Adipose tissue (tissue), 3 donors: ENCODE results near the gene UIMC1. TPM values are rescaled to one million over a fixed set of nuclear protein-coding genes. Genes with fewer than 3 reads are reported as not detected.

Source experiments
- H3K27ac ChIP-seq: one replicate; pipeline ENCODE4 v1.5.1; 2013; ENCODE audit warnings: low read depth, low read length
- WGBS, 3 donors: extraction: QIAGEN DNeasy Blood & Tissue Kit; methylation state at CpG; one replicate each; pipeline ENCODE4 v1.1.7; 2013; 5-methylcytosine and 5-hydroxymethylcytosine counted together
- polyA plus RNA-seq, 3 donors: library from polyadenylated mRNA; stranded (reverse); fragments of 200-250 nt; gene quantifications; one replicate each; pipeline ENCODE4 v1.2.3, GENCODE V29; 2013
- donor health status: healthy with polysubstance abuse.
- donor health status: Bipolar disorder and iron deficiency.
- donor health status: healthy.

The UIMC1 gene
- polyA plus RNA-seq, 3 donors: 15.8 to 26.0 (median 21.6) TPM

DNA sequence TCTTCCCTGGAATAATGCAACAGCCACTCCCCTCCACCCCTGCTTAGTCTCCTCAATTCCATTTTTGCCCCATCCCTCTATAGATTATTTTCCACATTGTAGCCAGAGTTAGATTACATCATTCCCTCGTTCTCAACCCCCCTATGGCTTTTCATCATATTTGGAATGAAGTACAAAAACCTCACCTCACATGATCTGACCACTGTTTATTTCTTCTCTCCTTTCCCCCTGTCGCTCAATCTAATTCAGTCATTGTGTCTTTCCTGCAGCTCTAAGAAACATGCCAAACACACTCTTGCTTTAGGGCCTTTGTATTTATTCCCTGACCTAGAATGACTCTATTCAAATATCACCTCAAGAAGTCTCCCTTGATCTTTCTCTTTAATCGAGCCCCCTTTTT is 84.9 kb downstream of the UIMC1 start:
- no peak overlapping the region for H3K27ac ChIP-seq
- 79 to 89% (median 85%) methylated on average over 3 of the region's 3 CpGs for WGBS, 3 donors

DNA sequence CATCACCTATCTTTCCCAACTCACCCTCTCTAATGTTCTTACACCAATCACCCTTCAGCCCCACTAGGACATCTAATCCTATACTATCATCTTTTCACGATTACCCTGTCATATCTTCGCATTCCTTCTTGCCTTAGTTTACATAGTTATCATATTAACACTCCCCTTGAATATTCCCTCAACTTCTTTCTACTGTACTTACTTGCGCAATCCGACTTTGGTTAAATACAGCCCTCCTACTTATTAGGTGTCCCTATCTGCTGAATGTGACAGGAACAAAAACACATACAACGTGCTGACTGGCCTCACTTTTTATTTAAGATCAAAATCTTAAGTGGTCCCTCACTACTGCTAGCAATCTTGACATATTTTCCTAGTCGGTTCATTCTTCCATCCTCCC is 88.0 kb downstream of the UIMC1 start:
- 96 to 97% (median 96%) methylated on average over 6 of the region's 6 CpGs for WGBS, 3 donors
- no peak overlapping the region for H3K27ac ChIP-seq

- no peak overlapping the region for H3K27ac ChIP-seq
Measured at GRCh38 chr5:176916337-176916736, 90.2 kb downstream of the UIMC1 start.

- 74 to 98% (median 96%) methylated on average over 2 of the region's 2 CpGs for WGBS, 3 donors
- H3K27ac ChIP-seq: no peak overlapping the region
Measured at GRCh38 chr5:176915906-176916305, 90.7 kb downstream of the UIMC1 start.

DNA sequence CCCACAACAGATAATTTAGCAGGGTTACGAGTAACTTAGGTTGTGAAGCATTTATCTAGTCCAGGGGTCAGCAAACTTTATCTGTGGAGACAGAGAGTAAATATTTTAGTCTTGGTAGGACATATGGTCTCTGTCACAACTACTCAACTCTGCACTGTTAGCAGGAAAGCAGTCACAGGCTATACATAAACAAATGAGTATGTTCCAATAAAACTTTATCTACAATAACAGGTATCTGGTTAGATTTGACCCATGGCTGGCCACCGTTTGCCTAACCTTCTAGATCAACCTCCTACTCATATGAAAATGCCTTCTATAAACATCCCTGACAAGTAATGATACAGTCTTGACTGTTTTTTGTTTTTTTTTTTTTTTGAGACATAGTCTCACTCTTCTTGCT is 94.5 kb downstream of the UIMC1 start:
- 72 to 90% (median 86%) methylated on average over 2 of the region's 2 CpGs for WGBS, 3 donors
- no peak overlapping the region for H3K27ac ChIP-seq

DNA sequence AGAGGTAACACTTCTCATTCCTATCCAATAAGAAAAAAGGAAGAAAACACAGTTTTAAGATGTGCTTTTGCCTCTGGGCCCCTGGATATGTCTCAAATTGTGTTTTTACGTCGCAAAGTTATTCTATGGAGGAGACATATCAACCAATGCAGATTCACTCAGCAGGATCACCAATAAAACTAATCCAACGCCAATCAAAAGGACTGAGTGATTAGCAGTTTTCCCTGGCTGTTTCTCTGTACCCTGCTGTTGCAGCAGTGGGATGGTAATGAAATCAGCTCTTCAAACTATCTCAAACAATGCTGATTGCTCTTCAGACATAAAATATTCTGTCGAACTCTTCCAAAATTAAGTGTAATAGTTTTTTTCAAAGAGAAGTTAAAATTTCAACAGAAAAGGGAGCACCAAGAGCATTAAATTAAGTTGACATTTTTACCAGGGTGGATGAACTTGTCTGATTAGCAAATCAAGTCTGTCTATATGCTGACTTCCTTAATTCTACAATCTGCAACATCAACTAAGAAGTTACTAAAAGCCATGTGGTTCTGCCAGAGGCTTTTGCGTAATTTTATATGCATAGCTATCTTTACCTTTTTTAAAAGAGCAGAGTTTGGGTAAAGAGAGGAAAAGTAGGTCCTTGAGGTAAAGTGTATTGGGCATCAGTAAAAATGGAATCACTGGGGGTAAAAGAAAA is 97.8 kb downstream of the UIMC1 start:
- no peak overlapping the region for H3K27ac ChIP-seq

GRCh38 chr5:176906796-176907195 is 99.8 kb downstream of the UIMC1 start:
- WGBS, 3 donors: 78 to 95% (median 94%) methylated on average over 3 of the region's 3 CpGs
- no peak overlapping the region for H3K27ac ChIP-seq

More for the DNA sequence above, 97.8 kb downstream of the UIMC1 start:
- WGBS, 3 donors: 82 to 97% (median 85%) methylated on average over 5 of the region's 5 CpGs

GRCh38 chr5:176906126-176906525 is 100.5 kb downstream of the UIMC1 start:
- 75 to 98% (median 82%) methylated on average over 1 of the region's 1 CpG for WGBS, 3 donors
- H3K27ac ChIP-seq: no peak overlapping the region

GRCh38 chr5:176904276-176904675 is 102.3 kb downstream of the UIMC1 start:
- 89 to 92% (median 90%) methylated on average over 3 of the region's 3 CpGs for WGBS, 3 donors
- H3K27ac ChIP-seq: no peak overlapping the region

- H3K27ac ChIP-seq: no peak overlapping the region
- WGBS, 3 donors: 77 to 84% (median 78%) methylated on average over 5 of the region's 5 CpGs
Measured at GRCh38 chr5:176902911-176903664, 103.5 kb downstream of the UIMC1 start.

DNA sequence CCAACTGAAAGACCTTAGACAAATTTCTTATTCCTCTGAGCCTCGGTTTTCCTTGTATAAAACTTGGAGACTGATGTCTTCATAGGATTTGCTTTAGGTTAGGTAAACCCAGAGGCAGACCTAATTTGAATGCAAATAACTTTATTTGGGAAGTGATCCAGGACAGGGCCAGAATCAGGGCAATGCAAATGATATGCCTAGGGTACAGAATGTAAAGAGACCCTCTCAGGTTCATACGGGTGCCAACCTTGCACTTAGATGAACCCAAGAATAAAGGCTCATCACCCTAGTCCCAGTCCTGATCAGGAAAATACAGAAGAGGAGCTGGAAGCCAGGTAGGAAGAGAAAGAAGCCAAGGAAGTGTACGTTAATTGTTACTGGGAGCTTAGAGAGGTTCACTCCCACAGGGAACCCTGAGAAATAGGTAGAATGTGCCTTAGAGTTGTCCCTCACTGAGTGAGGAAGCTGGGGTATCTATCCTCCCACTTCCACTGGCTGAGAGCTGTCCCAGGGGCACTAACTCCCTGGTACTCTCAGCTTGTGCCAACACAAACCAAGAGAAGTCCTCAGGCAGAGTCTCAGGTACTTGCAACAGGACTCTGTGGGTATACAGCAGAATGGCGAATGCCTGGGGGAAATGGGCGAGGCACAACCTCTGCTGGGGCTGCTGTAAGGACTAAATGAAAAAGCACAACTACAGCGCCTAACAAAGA is 104.3 kb downstream of the UIMC1 start:
- H3K27ac ChIP-seq: no peak overlapping the region
- WGBS, 3 donors: 78 to 92% (median 82%) methylated on average over 6 of the region's 6 CpGs

DNA sequence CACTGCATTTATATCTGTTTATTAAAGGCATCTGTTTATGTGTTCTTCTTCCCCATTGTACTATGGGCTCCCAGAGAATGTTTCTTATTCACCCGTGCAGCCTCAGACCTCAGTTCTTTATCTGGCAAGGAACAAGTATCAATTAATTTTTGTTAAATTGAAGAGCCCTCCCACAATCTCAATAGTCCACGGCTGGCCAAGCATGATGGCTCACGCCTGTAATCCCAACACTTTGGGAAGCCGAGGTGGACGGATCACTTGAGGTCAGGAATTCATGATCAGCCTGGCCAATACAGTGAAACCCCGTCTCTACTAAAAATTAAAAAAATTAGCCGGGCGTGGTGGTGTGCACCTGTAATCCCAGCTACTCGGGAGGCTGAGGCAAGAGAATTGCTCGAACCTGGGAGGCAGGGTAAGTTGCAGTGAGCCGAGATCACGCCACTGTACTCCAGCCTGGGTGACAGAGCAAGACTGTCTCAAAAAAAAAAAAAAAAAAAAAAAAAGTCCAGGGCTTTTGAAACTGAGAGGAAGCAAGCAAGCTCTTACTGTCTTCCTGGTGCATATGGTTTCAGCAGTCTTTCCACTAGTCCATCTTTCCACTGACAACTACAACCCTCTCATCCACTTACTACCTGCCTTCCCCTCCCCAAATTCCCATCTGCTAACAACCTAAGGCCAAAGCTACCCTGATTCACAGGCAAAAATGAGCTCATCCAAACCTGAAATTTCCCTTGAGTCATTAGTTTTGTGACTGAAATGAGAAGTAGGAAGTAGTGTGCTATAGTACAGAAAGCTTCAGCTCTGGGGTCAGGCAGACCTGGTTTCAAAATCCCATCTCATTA is 105.1 kb downstream of the UIMC1 start:
- 76 to 96% (median 80%) methylated on average over 12 of the region's 12 CpGs for WGBS, 3 donors
- H3K27ac ChIP-seq: no peak overlapping the region

GRCh38 chr5:176900780-176901204 is 105.8 kb downstream of the UIMC1 start:
- H3K27ac ChIP-seq: no peak overlapping the region
- WGBS, 3 donors: 79 to 83% (median 82%) methylated on average over 7 of the region's 7 CpGs

DNA sequence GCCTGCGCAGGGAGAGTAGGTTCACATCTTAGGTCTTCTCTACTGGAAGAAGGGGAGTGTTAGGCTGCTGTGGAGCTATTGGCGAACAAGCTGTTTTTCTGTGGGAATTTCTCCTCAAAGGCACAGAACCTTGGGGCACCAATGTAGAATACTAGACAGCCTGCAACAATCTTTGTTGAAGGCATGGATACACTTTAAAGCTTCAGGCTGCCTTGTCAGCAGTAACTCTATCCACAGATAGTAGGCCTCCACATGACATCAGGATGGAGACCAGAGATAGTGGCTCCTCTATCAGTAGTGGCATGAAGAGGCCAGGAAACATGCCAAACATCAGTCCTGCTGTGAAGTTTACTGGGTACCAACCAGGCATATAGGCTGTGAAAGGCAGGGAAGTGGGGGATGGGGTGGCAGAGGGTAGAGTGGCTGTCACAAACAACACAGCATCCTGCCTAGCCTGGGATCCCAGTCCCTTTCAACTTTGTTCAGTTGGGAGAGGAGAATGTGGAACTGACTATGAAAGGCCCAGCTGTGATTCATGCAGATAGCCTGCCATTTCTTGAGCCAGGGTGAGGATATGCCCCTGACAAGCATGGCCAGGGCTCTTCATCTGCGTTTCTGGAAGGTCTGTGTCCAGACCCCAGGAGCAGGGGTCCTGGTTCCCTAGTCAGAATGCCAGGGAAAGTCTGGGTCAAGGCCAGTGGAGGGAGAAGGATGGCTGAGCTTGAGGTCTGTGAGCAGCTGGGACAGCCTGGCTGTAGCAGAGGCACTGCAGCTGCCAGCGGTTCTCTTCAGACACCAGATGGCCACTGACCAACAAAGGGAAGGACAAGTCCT is 106.4 kb downstream of the UIMC1 start:
- 83 to 92% (median 89%) methylated on average over 4 of the region's 4 CpGs for WGBS, 3 donors
- peak overlapping the region; percentile 13 for H3K27ac ChIP-seq

GRCh38 chr5:176899296-176899891 is 107.2 kb downstream of the UIMC1 start, which contains the start of gene HK3:
Gene HK3, minus strand, starts transcription at chr5:176899346. Its CDS starts 3,187 bp downstream, at chr5:176896159.
- peak within 1 kb of the TSS; percentile 13 for H3K27ac ChIP-seq
- 38 to 65% (median 42%) methylated on average over 9 of the region's 9 CpGs for WGBS, 3 donors

GRCh38 chr5:176897263-176897662 is 109.3 kb downstream of the UIMC1 start:
- 54 to 60% (median 58%) methylated on average over 3 of the region's 3 CpGs for WGBS, 3 donors
- H3K27ac ChIP-seq: no peak overlapping the region

GRCh38 chr5:176895831-176896230 is 110.7 kb downstream of the UIMC1 start:
- WGBS, 3 donors: 74 to 92% (median 79%) methylated on average over 4 of the region's 4 CpGs
- H3K27ac ChIP-seq: no peak overlapping the region
